HepG2 (cell line): ENCODE data around the gene BCL2. TPM values are rescaled to one million over a fixed set of nuclear protein-coding genes. Genes with fewer than 3 reads are reported as not detected.

ENCODE experiments used
- ATAC-seq: fragments of 200-7000 bp; cut with Tn5 transposase; 3 replicates; pipeline ENCODE4 v1.9.1; 2020; ENCODE audit warnings: mild to moderate bottlenecking, moderate library complexity
- BruUV-seq: library from RNA; stranded (reverse); fragments of 400-500 nt; replicated peaks from 2 replicates; lab custom pipeline; 2021; lab: Mats Ljungman, UMichigan
- CTCF ChIA-PET: fragments of 300-600 bp; formaldehyde crosslinking; extraction: SDS; loops from one replicate; lab custom pipeline; 2021; ENCODE audit warnings: low total read pairs, inconsistent platforms, low intra/inter-chr PET ratio; lab: Yijun Ruan, JAX
- POLR2A ChIA-PET: fragments of 350-600 bp; sonication (Branson Sonifier 250); formaldehyde crosslinking; loops from one replicate; lab custom pipeline; 2020; ENCODE audit warnings: antibody characterized with exemption, inconsistent platforms; lab: Yijun Ruan, JAX
- DNase-seq: peaks from one replicate; pipeline ENCODE4 v3.0.0-alpha.2; 2015; ENCODE audit warnings: low spot score
- FAIRE-seq: peaks from 3 replicates; lab custom pipeline; 2011; peaks lifted over from hg19 to GRCh38; lab: Jason Lieb, UNC
- H2AFZ ChIP-seq: one replicate; pipeline ENCODE4 v1.6.1; 2011; ENCODE audit warnings: low read length, inconsistent platforms
- H3K27ac ChIP-seq: fragments of 300-600 bp; 3 replicates; pipeline ENCODE4 v1.8.0; 2011; ENCODE audit warnings: mixed run types, mild to moderate bottlenecking, mixed read lengths, low read length, inconsistent platforms; ENCODE audit not compliant: insufficient read depth; ENCODE audit errors: extremely low read length
- H3K27me3 ChIP-seq, 2 experiments: fragments of 200-600 bp in 1 of 2; 2 replicates in 1 of 2; 3 replicates in 1 of 2; pipeline versions ENCODE4 v1.6.0 to v1.8.0; 2011; ENCODE audit warnings: low read length in 2 of 2, mild to moderate bottlenecking in 2 of 2, moderate library complexity in 2 of 2, inconsistent platforms in 1 of 2; ENCODE audit not compliant: insufficient read depth in 2 of 2, control insufficient read depth in 1 of 2
- H3K36me3 ChIP-seq, 2 experiments: fragments of 200-600 bp in 1 of 2; replicated peaks in 1 of 2; 2 replicates in 1 of 2; 3 replicates in 1 of 2; pipeline versions ENCODE4 v1.5.1 to v1.8.0; 2011; ENCODE audit warnings: low read length in 2 of 2, inconsistent platforms in 1 of 2; ENCODE audit not compliant: insufficient read depth in 2 of 2, control insufficient read depth in 1 of 2
- H3K4me1 ChIP-seq: 2 replicates; pipeline ENCODE4 v1.5.1; 2012; ENCODE audit warnings: low read length, inconsistent platforms; ENCODE audit not compliant: insufficient read depth
- H3K4me2 ChIP-seq: 2 replicates; pipeline ENCODE4 v1.6.0; 2011; ENCODE audit warnings: low read depth, low read length, inconsistent platforms
- H3K4me3 ChIP-seq, 3 experiments: fragments of 200-600 bp in 1 of 3; sonication (generic), shearing (Covaris generic) in 1 of 3; replicated peaks in 1 of 3; 2 replicates each; pipeline ENCODE4 v1.5.1; 2011 to 2016; ENCODE audit warnings: low read length in 3 of 3, inconsistent platforms in 2 of 3, low read depth in 2 of 3, mild to moderate bottlenecking in 2 of 3, control low read depth in 1 of 3, mixed read lengths in 1 of 3; ENCODE audit not compliant: insufficient read depth in 1 of 3
- H3K79me2 ChIP-seq: one replicate; pipeline ENCODE4 v1.6.1; 2011; ENCODE audit warnings: low read length, inconsistent platforms; ENCODE audit not compliant: insufficient read depth
- H3K9ac ChIP-seq: 2 replicates; pipeline ENCODE4 v1.6.0; 2011; ENCODE audit warnings: mild to moderate bottlenecking, low read depth, low read length, inconsistent platforms; ENCODE audit not compliant: insufficient read depth
- H3K9me3 ChIP-seq: 2 replicates; pipeline ENCODE4 v1.5.1; 2012; ENCODE audit warnings: mild to moderate bottlenecking, low read length
- H4K20me1 ChIP-seq: 2 replicates; pipeline ENCODE4 v1.6.0; 2011; ENCODE audit warnings: inconsistent platforms, mild to moderate bottlenecking, low read length, moderate library complexity; ENCODE audit not compliant: insufficient read depth
- ARID5B ChIP-seq: IDR thresholded peaks from 2 replicates; pipeline ENCODE4 v1.4.0; 2020; ENCODE audit warnings: mild to moderate bottlenecking, missing genetic modification reagents
- ATF7 ChIP-seq, 2 experiments: fragments of 450-650 bp in 1 of 2; sonication (generic) in 1 of 2; formaldehyde crosslinking in 1 of 2; IDR thresholded peaks; 2 replicates each; pipeline versions ENCODE4 v1.4.0 to v1.6.1; 2016 to 2020; ENCODE audit warnings: antibody characterized with exemption in 1 of 2, mild to moderate bottlenecking in 1 of 2, missing genetic modification reagents in 1 of 2
- BCL3 ChIP-seq: sonication (generic); formaldehyde crosslinking; IDR thresholded peaks from 2 replicates; pipeline ENCODE4 v1.5.1; 2020; ENCODE audit warnings: mild to moderate bottlenecking, missing genetic modification reagents, moderate library complexity
- BRCA1 ChIP-seq: sonication (generic); formaldehyde crosslinking; IDR thresholded peaks from 2 replicates; pipeline ENCODE4 v1.4.0; 2020; ENCODE audit warnings: missing genetic modification reagents
- ETS1 ChIP-seq: sonication (generic); formaldehyde crosslinking; IDR thresholded peaks from 2 replicates; pipeline ENCODE4 v1.4.0; 2020; ENCODE audit warnings: missing genetic modification reagents
- NCOR1 ChIP-seq: fragments of 200-600 bp; sonication (generic); IDR thresholded peaks from 2 replicates; pipeline ENCODE4 v1.7.0; 2017; ENCODE audit warnings: antibody characterized with exemption, low read length, borderline replicate concordance
- PCBP2 ChIP-seq: fragments of 200-400 bp; formaldehyde crosslinking; optimal IDR thresholded peaks from 2 replicates; pipeline ENCODE3; 2018; ENCODE audit warnings: low read length, low read depth; ENCODE audit not compliant: poor library complexity, severe bottlenecking
- SPEN ChIP-seq: sonication (generic); formaldehyde crosslinking; IDR thresholded peaks from 2 replicates; pipeline ENCODE4 v1.5.1; 2020; ENCODE audit warnings: low read depth, mild to moderate bottlenecking, missing genetic modification reagents
- ZNF292 ChIP-seq: sonication (generic); formaldehyde crosslinking; IDR thresholded peaks from 2 replicates; pipeline ENCODE4 v1.8.1; 2022; ENCODE audit warnings: mild to moderate bottlenecking, low read depth, missing genetic modification reagents, borderline replicate concordance
- ZNF362 ChIP-seq: sonication (generic); formaldehyde crosslinking; IDR thresholded peaks from 2 replicates; pipeline ENCODE4 v1.4.0; 2020; ENCODE audit warnings: missing genetic modification reagents, mild to moderate bottlenecking, borderline replicate concordance
- ZNF441 ChIP-seq: sonication (generic); formaldehyde crosslinking; IDR thresholded peaks from 2 replicates; pipeline ENCODE4 v1.7.0; 2021; ENCODE audit warnings: missing genetic modification reagents, borderline replicate concordance
- ZNF496 ChIP-seq: sonication (generic); formaldehyde crosslinking; IDR thresholded peaks from 2 replicates; pipeline ENCODE4 v1.8.1; 2023; ENCODE audit warnings: mild to moderate bottlenecking, moderate library complexity, missing genetic modification reagents; ENCODE audit not compliant: insufficient replicate concordance
- ZNF597 ChIP-seq: sonication (generic); formaldehyde crosslinking; IDR thresholded peaks from 2 replicates; pipeline ENCODE4 v1.5.0; 2020; ENCODE audit warnings: missing genetic modification reagents
- WGBS: methylation state at CpG from one replicate; pipeline ENCODE4 v1.1.6; 2017; ENCODE audit warnings: low lambda C conversion rate; 5-methylcytosine and 5-hydroxymethylcytosine counted together
- in situ Hi-C: cut with HindIII; loops from 2 replicates; pipeline ENCODE4 v1.10.0; 2017; ENCODE audit warnings: low pct_unique_long_range_greater_than_20kb; ENCODE audit not compliant: extremely low pct_ligation_motif_present
- intact Hi-C: fragments of 100-400 bp; cut with micrococcal nuclease; formaldehyde crosslinking; loops from one replicate; pipeline ENCODE4 v1.10.0; 2022; ENCODE audit not compliant: unreplicated experiment
- polyA plus RNA-seq, 8 experiments: library from polyadenylated mRNA; depleted of rRNA in 3 of 8; stranded (reverse) in 7 of 8; unstranded in 1 of 8; fragments of >200 nt; fragmentation: Illumina TruSeq in 4 of 8; extraction: Trizol in 4 of 8; gene quantifications; 2 replicates each; pipeline versions ENCODE4 v1.2.1 to v1.2.3, GENCODE V29; 2011 to 2016; ENCODE audit warnings: low read depth in 4 of 8, missing spikeins in 1 of 8, mixed read lengths in 1 of 8; ENCODE audit not compliant: insufficient read depth in 1 of 8
- total RNA-seq, 5 experiments: library from RNA; depleted of rRNA; stranded (reverse); fragments of >200 nt; fragmentation: Illumina TruSeq; extraction: Trizol; gene quantifications; 2 replicates each; pipeline ENCODE4 v1.2.3, GENCODE V29; 2016; ENCODE audit warnings: low read depth in 1 of 5

Gene BCL2
- total and polyA plus RNA-seq, 2 of the 13 experiments (the other 11 are each of a cell fraction or from before 2014, with no cell fraction given): 0.07 to 0.53 TPM

GRCh38 chr18:63180971-63181376, 138.6 kb downstream of the BCL2 start (continued):
- TF ChIP-seq BCL3 (CRISPR knock-in tag) (no peak), PCBP2 (no peak), ZNF292 (CRISPR knock-in tag) (no peak), ZNF362 (no peak), ZNF496 (CRISPR knock-in tag) (no peak), ATF7 (IDR thresholded peaks at IDR 0.05) (no peak), ATF7 (CRISPR knock-in tag; IDR thresholded peaks at IDR 0.05) (no peak), ZNF441 (CRISPR knock-in tag) (no peak), SPEN (CRISPR knock-in tag) (no peak)
- TF ChIP-seq, all 625 proteins: peak for 0

GRCh38 chr18:63180321-63180720, 139.2 kb downstream of the BCL2 start:
- Histone ChIP-seq H3K4me1 (no peaks in the 10 kb centered on the region), H4K20me1 (no peaks in the 10 kb centered on the region), H3K4me3 (no peak overlapping the region), H3K4me2 (no peak overlapping the region), H3K27ac (no peak overlapping the region), H3K9me3 (no peaks in the 10 kb centered on the region), H3K27me3 (peaks cover 0 to 32% of the 10 kb centered on the region in 2 experiments; a peak in 4 of 5 replicates), H2AFZ (no peak overlapping the region), H3K9ac (no peak overlapping the region), H3K36me3 (no peaks in the 10 kb centered on the region), H3K79me2 (no peaks in the 10 kb centered on the region)
- ATAC-seq (no peak), FAIRE-seq (no peak), DNase-seq (no peak)
- intact Hi-C loops: loop anchor here (5.0 kb wide), 1 partner anchor 298 kb away; no protein-coding TSS in a partner anchor
- in situ Hi-C loops: no loop called here
- ChIA-PET POLR2A (no interaction called here), CTCF (no interaction called here)
- WGBS: 9% methylated on average over 6 of the region's 11 CpGs
- no TSS peak for BruUV-seq
- TF ChIP-seq NCOR1: no peak
- no peak for TF ChIP-seq BRCA1 (CRISPR knock-in tag)
- no peak for TF ChIP-seq ARID5B (CRISPR knock-in tag)
- no peak for TF ChIP-seq SPEN (CRISPR knock-in tag)
- no peak for TF ChIP-seq ZNF597
- TF ChIP-seq ETS1 (CRISPR knock-in tag): no peak
